Measurements from ENCODE around the gene TMEM175.
"Not testable (repeated sequence)": the region's sequence is repeated elsewhere in the genome, so short reads cannot be mapped to it uniquely, and the experiment has no call there.

The TMEM175 gene

DNA sequence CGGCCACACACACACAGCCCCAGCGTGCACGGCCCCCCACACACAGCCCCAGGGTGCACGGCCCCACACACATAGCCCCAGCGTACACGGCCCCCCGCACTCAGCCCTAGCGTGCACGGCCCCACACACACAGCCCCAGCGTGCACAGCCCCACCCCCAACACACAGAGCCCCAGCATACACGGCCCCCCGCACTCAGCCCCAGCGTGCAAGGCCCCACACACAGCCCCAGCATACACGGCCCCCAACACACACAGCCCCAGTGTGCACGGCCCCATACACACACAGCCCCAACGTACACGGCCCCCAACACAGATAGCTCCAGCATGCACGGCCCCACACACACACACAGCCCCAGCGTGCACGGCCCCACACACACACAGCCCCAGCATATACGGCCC is 17.7 kb upstream of the TMEM175 start:
- no peak for DNase-seq (ENCODE audit: low read depth)
- TF ChIP-seq, protein P1, sequence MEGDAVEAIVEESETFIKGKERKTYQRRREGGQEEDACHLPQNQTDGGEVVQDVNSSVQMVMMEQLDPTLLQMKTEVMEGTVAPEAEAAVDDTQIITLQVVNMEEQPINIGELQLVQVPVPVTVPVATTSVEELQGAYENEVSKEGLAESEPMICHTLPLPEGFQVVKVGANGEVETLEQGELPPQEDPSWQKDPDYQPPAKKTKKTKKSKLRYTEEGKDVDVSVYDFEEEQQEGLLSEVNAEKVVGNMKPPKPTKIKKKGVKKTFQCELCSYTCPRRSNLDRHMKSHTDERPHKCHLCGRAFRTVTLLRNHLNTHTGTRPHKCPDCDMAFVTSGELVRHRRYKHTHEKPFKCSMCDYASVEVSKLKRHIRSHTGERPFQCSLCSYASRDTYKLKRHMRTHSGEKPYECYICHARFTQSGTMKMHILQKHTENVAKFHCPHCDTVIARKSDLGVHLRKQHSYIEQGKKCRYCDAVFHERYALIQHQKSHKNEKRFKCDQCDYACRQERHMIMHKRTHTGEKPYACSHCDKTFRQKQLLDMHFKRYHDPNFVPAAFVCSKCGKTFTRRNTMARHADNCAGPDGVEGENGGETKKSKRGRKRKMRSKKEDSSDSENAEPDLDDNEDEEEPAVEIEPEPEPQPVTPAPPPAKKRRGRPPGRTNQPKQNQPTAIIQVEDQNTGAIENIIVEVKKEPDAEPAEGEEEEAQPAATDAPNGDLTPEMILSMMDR (IDR thresholded peaks at IDR 0.05; ENCODE audit: control insufficient read depth, extremely low read depth, insufficient read depth): no peak
- H3K4me3 ChIP-seq (ENCODE audit: low read depth, low read length): no peak overlapping the region

DNA sequence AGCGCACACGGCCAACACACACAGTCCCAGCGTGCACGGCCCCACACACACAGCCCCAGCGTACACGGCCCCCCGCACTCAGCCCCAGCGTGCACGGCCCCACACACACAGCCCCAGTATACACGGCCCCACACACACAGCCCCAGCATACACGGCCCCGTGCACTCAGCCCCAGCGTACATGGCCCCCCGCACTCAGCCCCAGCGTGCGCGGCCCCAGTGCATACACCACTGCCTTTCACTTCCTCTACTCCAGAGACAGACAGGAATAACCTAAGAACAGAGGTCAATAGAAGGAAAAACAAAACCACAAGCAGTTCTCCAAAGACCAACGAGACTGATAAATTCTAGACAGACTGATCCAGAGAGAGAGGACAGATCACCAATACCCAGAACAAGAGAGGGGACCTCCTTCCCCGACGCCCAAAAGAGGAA is 17.2 kb upstream of the TMEM175 start:
- H3K4me3 ChIP-seq (ENCODE audit: low read depth, low read length): no peak overlapping the region
- DNase-seq (ENCODE audit: low read depth): no peak

GRCh38 chr4:915595-915994 is 16.7 kb upstream of the TMEM175 start:
- no peak for DNase-seq (ENCODE audit: low read depth)
- no peak overlapping the region for H3K4me3 ChIP-seq (ENCODE audit: low read depth, low read length)
- TF ChIP-seq, protein P1 (IDR thresholded peaks at IDR 0.05; ENCODE audit: control insufficient read depth, extremely low read depth, insufficient read depth): no peak

More for the DNA sequence above, 17.2 kb upstream of the TMEM175 start:
- TF ChIP-seq, protein P1 (IDR thresholded peaks at IDR 0.05; ENCODE audit: control insufficient read depth, extremely low read depth, insufficient read depth): no peak

DNA sequence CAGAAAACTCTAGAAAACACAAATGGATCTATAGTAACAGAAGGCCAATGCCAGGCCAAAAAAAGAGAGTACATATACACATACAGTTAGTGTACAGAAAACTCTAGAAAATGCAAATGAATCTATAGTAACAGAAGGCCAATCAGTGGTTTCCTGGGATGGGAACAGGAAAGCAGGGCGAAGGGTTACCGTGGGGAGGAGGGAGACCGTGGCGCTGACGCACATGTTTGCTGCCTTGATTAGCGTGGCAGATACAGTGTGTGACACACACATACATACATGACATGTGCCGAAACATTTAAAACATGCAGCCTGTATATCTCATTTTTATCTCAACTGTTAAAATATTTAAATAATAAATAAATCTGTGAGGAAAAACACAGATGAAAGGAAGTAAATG is 14.8 kb upstream of the TMEM175 start:
- no peak for DNase-seq (ENCODE audit: low read depth)
- H3K4me3 ChIP-seq (ENCODE audit: low read depth, low read length): no peak overlapping the region
- TF ChIP-seq, protein P1 (IDR thresholded peaks at IDR 0.05; ENCODE audit: control insufficient read depth, extremely low read depth, insufficient read depth): no peak

GRCh38 chr4:917992-918391 is 14.3 kb upstream of the TMEM175 start:
- DNase-seq (ENCODE audit: low read depth): no peak
- H3K4me3 ChIP-seq (ENCODE audit: low read depth, low read length): no peak overlapping the region
- TF ChIP-seq, protein P1 (IDR thresholded peaks at IDR 0.05; ENCODE audit: control insufficient read depth, extremely low read depth, insufficient read depth): no peak

DNA sequence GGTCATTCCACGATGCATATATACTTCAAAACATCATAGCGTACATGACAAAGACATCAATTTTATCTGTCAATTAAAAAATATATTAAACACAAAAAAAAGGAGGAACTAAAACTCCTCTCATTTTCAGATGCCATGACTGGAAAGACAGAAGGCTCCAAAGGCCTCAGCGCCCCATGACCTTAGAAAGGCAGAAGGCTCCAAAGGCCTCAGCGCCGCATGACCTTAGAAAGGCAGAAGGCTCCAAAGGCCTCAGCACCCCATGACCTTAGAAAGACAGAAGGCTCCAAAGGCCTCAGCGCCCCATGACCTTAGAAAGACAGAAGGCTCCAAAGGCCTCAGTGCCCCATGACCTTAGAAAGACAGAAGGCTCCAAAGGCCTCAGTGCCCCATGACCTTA is 13.7 kb upstream of the TMEM175 start:
- DNase-seq (ENCODE audit: low read depth); H3K4me3 ChIP-seq (ENCODE audit: low read depth, low read length): not testable (repeated sequence)

DNA sequence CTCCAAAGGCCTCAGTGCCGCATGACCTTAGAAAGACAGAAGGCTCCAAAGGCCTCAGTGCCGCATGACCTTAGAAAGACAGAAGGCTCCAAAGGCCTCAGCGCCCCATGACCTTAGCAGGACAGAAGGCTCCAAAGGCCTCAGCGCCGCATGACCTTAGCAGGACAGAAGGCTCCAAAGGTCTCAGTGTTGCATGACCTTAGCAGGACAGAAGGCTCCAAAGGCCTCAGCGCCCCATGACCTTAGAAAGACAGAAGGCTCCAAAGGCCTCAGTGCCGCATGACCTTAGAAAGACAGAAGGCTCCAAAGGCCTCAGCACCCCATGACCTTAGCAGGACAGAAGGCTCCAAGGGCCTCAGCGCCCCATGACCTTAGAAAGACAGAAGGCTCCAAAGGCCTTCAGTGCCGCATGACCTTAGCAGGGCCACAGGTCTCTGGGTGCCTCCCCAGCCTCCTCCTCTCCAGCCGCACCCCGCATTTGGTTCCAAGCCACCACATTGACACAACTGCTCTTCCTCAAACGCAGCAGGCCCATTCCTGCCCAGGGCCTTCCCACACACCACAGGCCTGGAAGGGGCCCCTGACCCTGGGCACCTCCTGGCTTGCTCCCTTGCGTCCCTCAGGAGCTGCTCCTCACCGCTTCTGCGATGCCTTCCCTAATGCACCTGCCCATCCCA is 13.1 kb upstream of the TMEM175 start:
- not testable (repeated sequence) for H3K4me3 ChIP-seq (ENCODE audit: low read depth, low read length); DNase-seq (ENCODE audit: low read depth)

- DNase-seq (ENCODE audit: low read depth): no peak
- TF ChIP-seq, protein P1 (IDR thresholded peaks at IDR 0.05; ENCODE audit: control insufficient read depth, extremely low read depth, insufficient read depth): no peak
- H3K4me3 ChIP-seq (ENCODE audit: low read depth, low read length): no peak overlapping the region
Observed at GRCh38 chr4:921830-922331, 10.4 kb upstream of the TMEM175 start.
